ENCODE data around the gene SFPQ. TPM values are rescaled to one million over a fixed set of nuclear protein-coding genes. Genes with fewer than 3 reads are reported as not detected.
A peak's percentile ranks its signal among the peaks of the same experiment; 100 is the strongest.

SFPQ gene
- total and polyA plus RNA-seq, 7 experiments from 2014 or later: 91.0 to 610 (median 347) TPM

- intact Hi-C loops (cut with micrococcal nuclease): no loop called here
- H3K4me1 ChIP-seq (ENCODE audit: control insufficient read depth in 2 of 2, insufficient read depth in 2 of 2, low read length in 2 of 2): no peaks in the 10 kb centered on the region
- ChIA-PET POLR2A (no interaction called here), CTCF (interaction anchor here (0.6 kb wide), 1 partner anchor 60 kb away, joined by 3 read pairs; no protein-coding TSS in a partner anchor)
- no peak overlapping the region for H3K4me3 Mint-ChIP-seq
- H3K4me3 ChIP-seq (ENCODE audit: low read length): no peak overlapping the region
- no peak overlapping the region for H3K27ac Mint-ChIP-seq
- peaks cover 0 to 3% (median 0%) of the 10 kb centered on the region in 5 donors for H3K27me3 Mint-ChIP-seq
- H3K27me3 ChIP-seq (ENCODE audit: control insufficient read depth in 2 of 2, insufficient read depth in 2 of 2, low read length in 2 of 2): no peaks in the 10 kb centered on the region
- H3K36me3 ChIP-seq (ENCODE audit: control insufficient read depth in 2 of 3, insufficient read depth in 3 of 3, low read length in 3 of 3): no peaks in the 10 kb centered on the region
- H3K9me3 Mint-ChIP-seq: no peaks in the 10 kb centered on the region
- DNase-seq (no peak), ATAC-seq (no peak)
- H3K27ac ChIP-seq (ENCODE audit: low read depth, low read length): no peak overlapping the region
- H3K36me3 Mint-ChIP-seq: no peaks in the 10 kb centered on the region
- peaks cover 0 to 5% (median 0%) of the 10 kb centered on the region in 7 donors for H3K4me1 Mint-ChIP-seq
- H3K9me3 ChIP-seq (ENCODE audit: control insufficient read depth in 2 of 3, low read length in 3 of 3): no peaks in the 10 kb centered on the region
These were observed 29.6 kb upstream of the SFPQ start for GRCh38 chr1:35222322-35223083.

DNA sequence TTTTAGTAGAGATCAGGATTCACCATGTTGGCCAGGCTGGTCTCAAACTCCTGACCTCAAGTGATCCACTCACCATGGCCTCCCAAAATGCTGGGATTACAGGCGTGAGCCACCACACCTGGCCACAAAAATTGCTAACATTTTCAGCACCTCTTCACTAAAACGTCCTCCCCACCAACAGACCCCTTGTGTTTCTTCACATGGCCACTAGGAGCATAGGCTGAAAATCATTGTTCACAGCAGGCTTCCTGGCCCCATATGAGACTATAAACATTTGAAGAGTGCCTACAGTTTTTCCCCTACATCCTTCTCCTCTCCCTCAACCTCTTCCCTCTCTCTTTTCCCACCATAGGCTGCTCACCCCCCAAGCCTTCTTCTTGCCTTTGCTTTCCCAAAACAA is 28.0 kb upstream of the SFPQ start:
- Histone ChIP-seq H3K27me3 (ENCODE audit: control insufficient read depth in 2 of 2, insufficient read depth in 2 of 2, low read length in 2 of 2) (no peaks in the 10 kb centered on the region), H3K4me3 (ENCODE audit: low read length) (no peak overlapping the region), H3K4me1 (ENCODE audit: control insufficient read depth in 2 of 2, insufficient read depth in 2 of 2, low read length in 2 of 2) (no peaks in the 10 kb centered on the region), H3K27ac (ENCODE audit: low read depth, low read length) (no peak overlapping the region), H3K9me3 (ENCODE audit: control insufficient read depth in 2 of 3, low read length in 3 of 3) (no peaks in the 10 kb centered on the region), H3K36me3 (ENCODE audit: control insufficient read depth in 2 of 3, insufficient read depth in 3 of 3, low read length in 3 of 3) (no peaks in the 10 kb centered on the region)
- Mint-ChIP-seq H3K4me3 (no peak overlapping the region), H3K27me3 (peaks cover 0 to 3% (median 0%) of the 10 kb centered on the region in 5 donors), H3K4me1 (peaks cover 0 to 5% (median 0%) of the 10 kb centered on the region in 7 donors), H3K9me3 (no peaks in the 10 kb centered on the region), H3K36me3 (no peaks in the 10 kb centered on the region), H3K27ac (no peak overlapping the region)
- DNase-seq: peak in 6 of 9 donors; percentile 7 to 24 (median 14)
- ChIA-PET CTCF (no interaction called here), POLR2A (interaction anchor here (0.6 kb wide), 1 partner anchor 128 kb away, joined by 3 read pairs; no protein-coding TSS in a partner anchor)
- ATAC-seq: peak; percentile 57
- intact Hi-C loops (cut with micrococcal nuclease): loop anchor here in 1 of 2 donors (1.0 kb wide), 1 partner anchor 19 kb away; no protein-coding TSS in a partner anchor

- H3K27me3 Mint-ChIP-seq: peaks cover 0 to 3% (median 0%) of the 10 kb centered on the region in 5 donors
- DNase-seq: no peak
- ChIA-PET CTCF (no interaction called here), POLR2A (interaction anchor here (0.5 kb wide), 1 partner anchor 88 kb away, joined by 3 read pairs; no protein-coding TSS in a partner anchor)
- H3K27ac ChIP-seq (ENCODE audit: low read depth, low read length): no peak overlapping the region
- no peaks in the 10 kb centered on the region for H3K36me3 ChIP-seq (ENCODE audit: control insufficient read depth in 2 of 3, insufficient read depth in 3 of 3, low read length in 3 of 3)
- peaks cover 0 to 4% (median 0%) of the 10 kb centered on the region in 7 donors for H3K4me1 Mint-ChIP-seq
- no peaks in the 10 kb centered on the region for H3K9me3 ChIP-seq (ENCODE audit: control insufficient read depth in 2 of 3, low read length in 3 of 3)
- H3K27ac Mint-ChIP-seq: no peak overlapping the region
- no peaks in the 10 kb centered on the region for H3K27me3 ChIP-seq (ENCODE audit: control insufficient read depth in 2 of 2, insufficient read depth in 2 of 2, low read length in 2 of 2)
- H3K36me3 Mint-ChIP-seq: no peaks in the 10 kb centered on the region
- intact Hi-C loops (cut with micrococcal nuclease): no loop called here
- H3K4me3 ChIP-seq (ENCODE audit: low read length): no peak overlapping the region
- H3K4me1 ChIP-seq (ENCODE audit: control insufficient read depth in 2 of 2, insufficient read depth in 2 of 2, low read length in 2 of 2): no peaks in the 10 kb centered on the region
- no peaks in the 10 kb centered on the region for H3K9me3 Mint-ChIP-seq
- no peak overlapping the region for H3K4me3 Mint-ChIP-seq
- ATAC-seq: no peak
These were observed 22.4 kb upstream of the SFPQ start for GRCh38 chr1:35215346-35215745.

DNA sequence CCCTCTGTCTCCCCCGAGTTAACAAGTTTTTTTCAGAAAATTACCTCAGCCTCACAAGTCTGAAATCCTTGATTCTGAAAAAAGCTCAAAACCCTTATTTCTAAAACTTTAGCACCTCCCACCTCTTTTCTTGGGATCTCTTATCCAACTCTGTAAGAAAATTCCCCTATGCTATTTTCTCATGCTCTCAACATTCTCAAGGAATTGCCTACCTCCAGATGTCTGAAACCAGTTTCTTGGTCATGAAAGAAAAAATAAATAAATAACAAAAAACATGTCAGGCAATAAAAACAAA is 18.1 kb upstream of the SFPQ start:
- POLR2A ChIA-PET: no interaction called here
- Histone ChIP-seq H3K4me3 (ENCODE audit: low read length) (no peak overlapping the region), H3K27me3 (ENCODE audit: control insufficient read depth in 2 of 2, insufficient read depth in 2 of 2, low read length in 2 of 2) (no peaks in the 10 kb centered on the region), H3K36me3 (ENCODE audit: control insufficient read depth in 2 of 3, insufficient read depth in 3 of 3, low read length in 3 of 3) (no peaks in the 10 kb centered on the region), H3K9me3 (ENCODE audit: control insufficient read depth in 2 of 3, low read length in 3 of 3) (no peaks in the 10 kb centered on the region), H3K4me1 (ENCODE audit: control insufficient read depth in 2 of 2, insufficient read depth in 2 of 2, low read length in 2 of 2) (no peaks in the 10 kb centered on the region), H3K27ac (ENCODE audit: low read depth, low read length) (no peak overlapping the region)
- no peak for ATAC-seq
- no peak overlapping the region for H3K27ac Mint-ChIP-seq
- peaks cover 0 to 4% (median 0%) of the 10 kb centered on the region in 5 donors for H3K27me3 Mint-ChIP-seq
- CTCF ChIA-PET: interaction anchor here (0.6 kb wide), 1 partner anchor 763 kb away, joined by 3 read pairs; no protein-coding TSS in a partner anchor
- intact Hi-C loops (cut with micrococcal nuclease): no loop called here
- H3K36me3 Mint-ChIP-seq: no peaks in the 10 kb centered on the region
- H3K4me1 Mint-ChIP-seq: peaks cover 0 to 4% (median 0%) of the 10 kb centered on the region in 7 donors
- H3K4me3 Mint-ChIP-seq: no peak overlapping the region
- no peak for DNase-seq
- H3K9me3 Mint-ChIP-seq: no peaks in the 10 kb centered on the region

DNA sequence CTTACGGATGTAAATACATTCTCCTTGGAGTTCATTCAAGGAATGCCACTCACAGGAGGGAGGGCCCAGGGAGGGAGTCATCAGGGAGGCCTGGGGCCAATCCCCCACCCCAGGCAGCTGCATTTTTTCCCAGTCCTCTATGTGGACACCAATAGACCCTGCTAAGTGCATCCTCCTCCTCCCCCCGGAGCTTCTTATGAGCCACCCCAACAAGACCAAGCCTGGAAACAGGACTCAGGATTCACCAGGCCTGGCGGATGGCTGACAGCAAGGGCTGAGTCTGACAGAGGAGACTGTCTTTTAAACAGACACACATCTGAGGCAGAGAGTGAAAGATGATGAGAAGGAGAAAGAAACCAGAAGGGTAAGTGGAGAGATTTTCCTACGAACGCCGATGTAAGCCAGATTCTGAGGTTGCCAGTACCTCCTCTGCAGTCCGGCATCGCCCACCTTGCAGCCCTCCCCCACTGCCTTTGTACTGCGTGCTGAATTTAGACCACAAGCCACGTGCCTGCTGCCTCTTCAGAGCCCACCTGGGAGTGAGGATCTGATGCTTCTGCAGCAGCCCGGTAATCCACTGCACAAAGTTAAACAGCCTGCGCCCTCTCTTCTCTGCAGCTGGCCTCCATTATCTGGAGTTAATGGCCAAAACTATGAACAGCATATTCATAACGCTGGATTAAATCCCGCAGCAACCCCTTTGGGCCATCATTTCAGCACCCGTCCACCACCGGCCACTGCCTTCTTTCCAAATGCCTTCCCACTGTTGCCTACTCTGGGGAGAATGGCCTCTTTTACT is 17.6 kb upstream of the SFPQ start:
- POLR2A ChIA-PET: no interaction called here
- ATAC-seq: no peak
- Mint-ChIP-seq H3K27ac (no peak overlapping the region), H3K4me3 (no peak overlapping the region), H3K4me1 (peaks cover 0 to 4% (median 0%) of the 10 kb centered on the region in 7 donors), H3K27me3 (peaks cover 0 to 5% (median 0%) of the 10 kb centered on the region in 5 donors), H3K36me3 (no peaks in the 10 kb centered on the region), H3K9me3 (no peaks in the 10 kb centered on the region)
- Histone ChIP-seq H3K27me3 (ENCODE audit: control insufficient read depth in 2 of 2, insufficient read depth in 2 of 2, low read length in 2 of 2) (no peaks in the 10 kb centered on the region), H3K27ac (ENCODE audit: low read depth, low read length) (no peak overlapping the region), H3K4me3 (ENCODE audit: low read length) (no peak overlapping the region), H3K4me1 (ENCODE audit: control insufficient read depth in 2 of 2, insufficient read depth in 2 of 2, low read length in 2 of 2) (no peaks in the 10 kb centered on the region), H3K9me3 (ENCODE audit: control insufficient read depth in 2 of 3, low read length in 3 of 3) (no peaks in the 10 kb centered on the region), H3K36me3 (ENCODE audit: control insufficient read depth in 2 of 3, insufficient read depth in 3 of 3, low read length in 3 of 3) (no peaks in the 10 kb centered on the region)
- CTCF ChIA-PET: no interaction called here
- intact Hi-C loops (cut with micrococcal nuclease): no loop called here
- DNase-seq: no peak

GRCh38 chr1:35203295-35203694 is 10.3 kb upstream of the SFPQ start:
- POLR2A ChIA-PET: no interaction called here
- no peak overlapping the region for H3K27ac Mint-ChIP-seq
- CTCF ChIA-PET: interaction anchor here (0.7 kb wide), 1 partner anchor 61 kb away, joined by 3 read pairs; no protein-coding TSS in a partner anchor

More at GRCh38 chr1:35203295-35203694, 10.3 kb upstream of the SFPQ start:
- Histone ChIP-seq H3K4me1 (ENCODE audit: control insufficient read depth in 2 of 2, insufficient read depth in 2 of 2, low read length in 2 of 2) (peaks cover 0 to 8% of the 10 kb centered on the region in 2 donors), H3K27me3 (ENCODE audit: control insufficient read depth in 2 of 2, insufficient read depth in 2 of 2, low read length in 2 of 2) (peaks cover 0 to 4% of the 10 kb centered on the region in 2 donors), H3K36me3 (ENCODE audit: control insufficient read depth in 2 of 3, insufficient read depth in 3 of 3, low read length in 3 of 3) (no peaks in the 10 kb centered on the region), H3K4me3 (ENCODE audit: low read length) (no peak overlapping the region), H3K9me3 (ENCODE audit: control insufficient read depth in 2 of 3, low read length in 3 of 3) (no peaks in the 10 kb centered on the region), H3K27ac (ENCODE audit: low read depth, low read length) (no peak overlapping the region)
- Mint-ChIP-seq H3K4me3 (no peak overlapping the region), H3K27me3 (peaks cover 0 to 28% (median 0%) of the 10 kb centered on the region in 5 donors), H3K4me1 (peaks cover 3 to 11% (median 9%) of the 10 kb centered on the region in 7 donors), H3K36me3 (no peaks in the 10 kb centered on the region), H3K9me3 (no peaks in the 10 kb centered on the region)
- DNase-seq: no peak
- no peak for ATAC-seq
- intact Hi-C loops (cut with micrococcal nuclease): loop anchor here in 1 of 2 donors (2.0 to 5.0 kb wide), 2 partner anchors 344 to 572 kb away; no protein-coding TSS in a partner anchor

All from naive thymus-derived CD4-positive, alpha-beta T cell (primary cell).